ENCODE results near the gene TMED1. TPM values are rescaled to one million over a fixed set of nuclear protein-coding genes. Genes with fewer than 3 reads are reported as not detected.
"Not testable (repeated sequence)": the region's sequence is repeated elsewhere in the genome, so short reads cannot be mapped to it uniquely, and the experiment has no call there.

Gene TMED1
- total RNA-seq, 2 donors from 2014 or later, result 27.2 to 28.5 TPM

- intact Hi-C loops (cut with DNase I), result loop anchor here in 1 of 2 donors (5.0 kb wide), 1 partner anchor 97 kb away; no protein-coding TSS in a partner anchor
- no peak for DNase-seq
- ATAC-seq, result no peak
These were observed 33.0 kb upstream of the TMED1 start for GRCh38 chr19:10868872-10869547.

GRCh38 chr19:10866495-10866894 lies 30.5 kb upstream of the TMED1 start:
- no peak for DNase-seq
- no peak for ATAC-seq
- intact Hi-C loops (cut with DNase I), result loop anchor here in 1 of 2 donors (5.0 kb wide), 1 partner anchor 94 kb away; no protein-coding TSS in a partner anchor

GRCh38 chr19:10864538-10864899 lies 28.5 kb upstream of the TMED1 start:
- ATAC-seq (peak; percentile 83 to 87), DNase-seq (peak; percentile 89)
- intact Hi-C loops (cut with DNase I), result loop anchor here in 1 of 2 donors (5.0 kb wide), 1 partner anchor 147 kb away; the partner anchor contains the start of gene DNM2

GRCh38 chr19:10863107-10863717 lies 27.2 kb upstream of the TMED1 start:
- intact Hi-C loops (cut with DNase I), result loop anchor here in 1 of 2 donors (5.0 kb wide), 1 partner anchor 146 kb away; the partner anchor contains the start of gene DNM2
- ATAC-seq (peak in 1 of 2 donors; percentile 19), DNase-seq (no peak)

- ATAC-seq (no peak), DNase-seq (no peak)
- intact Hi-C loops (cut with DNase I), result loop anchor here in 1 of 2 donors (5.0 kb wide), 1 partner anchor 145 kb away; the partner anchor contains the start of gene DNM2
These were observed 26.6 kb upstream of the TMED1 start for GRCh38 chr19:10862561-10863106.

GRCh38 chr19:10861103-10861651 lies 25.2 kb upstream of the TMED1 start:
- DNase-seq (no peak), ATAC-seq (no peak)
- intact Hi-C loops (cut with DNase I), result loop anchor here in 1 of 2 donors (5.0 kb wide), 1 partner anchor 144 kb away; the partner anchor contains the start of gene DNM2

GRCh38 chr19:10858204-10858828 lies 22.3 kb upstream of the TMED1 start:
- intact Hi-C loops (cut with DNase I), result no loop called here
- ATAC-seq (no peak), DNase-seq (no peak)

GRCh38 chr19:10856899-10857298 lies 20.9 kb upstream of the TMED1 start:
- intact Hi-C loops (cut with DNase I); DNase-seq; ATAC-seq: not testable (repeated sequence)

- intact Hi-C loops (cut with DNase I), result no loop called here
- DNase-seq (no peak), ATAC-seq (no peak)
These were observed 20.0 kb upstream of the TMED1 start for GRCh38 chr19:10855879-10856522.

- intact Hi-C loops (cut with DNase I), result no loop called here
These were observed 18.5 kb upstream of the TMED1 start for GRCh38 chr19:10854350-10855089.

GRCh38 chr19:10852941-10853340 lies 16.9 kb upstream of the TMED1 start:
- DNase-seq (no peak), ATAC-seq (no peak)
- intact Hi-C loops (cut with DNase I), result no loop called here

More at GRCh38 chr19:10854350-10855089, 18.5 kb upstream of the TMED1 start:
- no peak for DNase-seq
- ATAC-seq, result no peak

- no peak for DNase-seq
- ATAC-seq, result no peak
- intact Hi-C loops (cut with DNase I), result no loop called here
These were observed 16.2 kb upstream of the TMED1 start for GRCh38 chr19:10852098-10852800.

- intact Hi-C loops (cut with DNase I), result no loop called here
- DNase-seq (no peak), ATAC-seq (no peak)
These were observed 14.6 kb upstream of the TMED1 start for GRCh38 chr19:10850631-10851030.

GRCh38 chr19:10848230-10848856 lies 12.3 kb upstream of the TMED1 start, which contains the start of gene C19orf38:
Gene C19orf38, plus strand, starts transcription at chr19:10848415. Its CDS starts 94 bp downstream, at chr19:10848509.
- no peak for DNase-seq
- ATAC-seq, result peak in 1 of 2 donors; percentile 44

GRCh38 chr19:10846500-10847202 lies 10.6 kb upstream of the TMED1 start:
- DNase-seq (no peak), ATAC-seq (no peak)
- intact Hi-C loops (cut with DNase I), result no loop called here

More at GRCh38 chr19:10848230-10848856, 12.3 kb upstream of the TMED1 start, which contains the start of gene C19orf38:
- intact Hi-C loops (cut with DNase I), result no loop called here

- no peak for DNase-seq
- intact Hi-C loops (cut with DNase I), result no loop called here
- no peak for ATAC-seq
These were observed 6.8 kb upstream of the TMED1 start for GRCh38 chr19:10842788-10843187.

Data from left cardiac atrium (tissue), 4 donors.